ENCODE data around the gene THAP7.
"Not testable (repeated sequence)": the region's sequence is repeated elsewhere in the genome, so short reads cannot be mapped to it uniquely, and the experiment has no call there.

The THAP7 gene

DNA sequence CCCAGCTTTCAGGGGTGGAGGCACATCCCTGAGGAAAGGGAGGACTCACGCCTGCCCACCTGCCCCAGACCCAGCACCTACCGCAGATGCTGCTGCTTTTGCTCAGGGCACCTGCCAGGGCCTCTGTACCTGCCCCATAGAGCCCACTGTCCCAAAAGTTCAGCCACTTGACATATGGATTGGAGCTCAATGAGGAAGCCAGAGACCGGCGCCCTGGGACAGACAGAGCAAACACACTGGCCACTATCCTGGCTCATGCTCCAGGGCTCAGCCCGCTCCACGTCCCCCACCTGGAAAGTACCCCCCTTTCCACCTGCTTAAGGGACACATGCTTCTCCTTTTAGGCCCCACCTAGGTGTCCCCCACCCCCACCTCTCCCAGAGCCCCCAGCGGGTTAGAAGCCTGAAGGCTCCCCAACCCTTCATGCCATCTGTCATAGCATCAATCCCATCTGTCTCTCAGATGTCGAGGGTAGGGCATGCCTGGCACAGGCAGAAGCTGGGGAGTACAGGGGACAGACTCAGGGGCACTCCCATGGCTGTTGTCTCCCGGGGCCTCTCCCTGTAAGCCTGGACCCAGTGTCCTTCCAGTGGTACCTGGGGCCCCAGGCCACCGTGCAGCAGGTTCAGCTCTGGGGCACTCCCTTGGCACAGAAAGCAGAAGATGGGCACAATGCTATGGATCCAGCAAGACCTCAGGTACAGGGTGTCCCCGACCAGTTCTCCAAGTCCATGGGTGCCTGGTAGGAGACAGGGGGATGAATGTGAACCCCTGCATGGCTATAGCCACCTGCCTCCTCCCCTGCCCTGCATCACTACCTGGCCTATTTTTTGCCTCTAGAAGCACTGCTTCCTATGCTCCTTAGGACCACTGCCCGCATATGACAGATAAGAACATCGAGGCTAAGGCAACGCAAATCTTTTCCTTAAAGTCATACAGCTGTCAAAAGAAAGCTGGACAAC lies 10.8 kb upstream of the THAP7 start:
- DNase-seq (ENCODE audit: low spot score), result no peak

DNA sequence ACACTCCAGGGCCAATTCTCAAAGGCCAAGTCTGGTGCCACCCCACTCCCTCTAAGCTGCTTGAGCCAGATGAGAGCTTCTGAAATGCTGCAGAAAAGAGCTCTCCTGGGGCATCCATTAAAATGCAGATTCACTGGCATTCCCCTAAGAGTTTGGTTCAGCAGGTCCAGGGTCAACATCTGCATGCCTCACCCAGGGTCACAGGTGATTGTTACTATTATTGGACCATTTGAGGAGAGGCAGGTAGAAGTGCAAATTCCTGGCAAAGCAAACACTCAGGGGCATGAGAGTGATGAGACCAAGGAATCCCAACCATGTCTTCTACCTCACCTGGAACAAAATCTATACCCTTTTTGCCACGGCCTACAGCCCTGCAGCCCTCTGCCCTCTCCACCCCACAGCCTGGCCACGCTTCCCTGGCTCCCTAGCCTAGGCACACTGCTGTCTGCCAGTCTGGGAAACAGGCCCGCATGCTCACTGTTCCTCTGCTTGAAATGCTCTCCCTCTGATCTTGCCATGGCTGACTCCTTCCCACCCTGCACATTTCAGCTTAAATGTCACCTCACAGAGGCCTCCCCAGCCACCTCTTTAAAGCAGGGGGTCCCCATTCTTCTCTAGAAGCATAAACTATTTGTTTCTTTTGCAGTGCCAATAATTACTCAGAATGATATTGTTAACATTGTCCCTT lies 8.7 kb upstream of the THAP7 start:
- no peak for DNase-seq (ENCODE audit: low spot score)

DNA sequence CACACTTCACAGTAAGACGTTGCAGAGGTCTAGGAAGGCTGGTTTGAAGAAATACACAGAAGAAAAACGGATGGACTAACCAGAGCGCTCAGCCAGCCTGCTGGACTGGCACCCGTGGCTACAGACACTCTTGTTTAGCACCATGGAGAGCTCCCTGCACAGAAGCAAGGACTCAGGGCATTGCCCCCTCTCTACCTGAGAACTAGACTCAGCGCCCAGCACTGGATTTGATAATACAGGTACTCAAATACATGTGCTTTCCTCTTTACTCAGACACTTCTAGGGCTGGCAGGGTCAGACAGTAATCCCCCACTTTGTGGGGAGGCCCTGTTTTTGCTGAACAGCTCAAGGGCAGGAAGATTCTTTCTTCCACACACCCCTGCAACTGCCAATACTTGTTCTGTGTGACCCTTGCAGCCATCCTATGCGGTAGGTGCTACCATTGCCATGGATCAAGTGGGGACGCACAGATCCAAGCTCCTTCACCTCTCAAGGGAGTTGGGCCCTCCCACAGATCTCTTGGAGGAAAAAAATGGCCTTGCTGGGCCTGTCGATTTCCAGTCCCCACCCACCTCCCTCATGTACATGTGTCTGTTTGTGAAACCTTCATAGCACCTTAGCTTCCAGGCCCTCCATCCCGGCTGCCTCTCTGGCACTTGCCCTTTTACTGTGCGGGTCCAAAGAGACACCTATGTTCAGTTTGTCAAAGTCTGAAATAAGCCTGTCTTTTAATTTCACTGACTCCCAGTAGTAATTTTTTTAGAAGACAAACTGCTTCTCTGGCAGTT lies 7.9 kb upstream of the THAP7 start:
- DNase-seq (ENCODE audit: low spot score), result no peak

DNA sequence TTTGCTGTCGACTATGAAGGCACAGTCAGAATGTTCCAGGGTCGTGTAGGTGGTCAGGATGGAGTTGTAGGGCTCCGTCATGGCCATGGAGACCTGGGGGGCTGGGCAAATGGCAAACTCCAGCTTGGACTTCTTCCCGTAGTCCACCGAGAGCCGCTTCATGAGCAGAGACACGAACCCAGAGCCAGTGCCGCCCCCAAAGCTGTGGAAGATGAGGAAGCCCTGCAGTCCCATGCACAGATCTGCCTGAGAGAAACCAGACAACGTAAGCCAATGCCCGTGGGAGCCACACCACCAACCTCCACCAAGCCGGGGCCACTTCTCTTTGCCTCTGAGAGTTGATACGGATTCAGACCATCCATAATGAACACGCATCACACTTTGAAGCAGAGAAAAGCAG lies 7.3 kb upstream of the THAP7 start:
- DNase-seq (ENCODE audit: low spot score), result not testable (repeated sequence)

DNA sequence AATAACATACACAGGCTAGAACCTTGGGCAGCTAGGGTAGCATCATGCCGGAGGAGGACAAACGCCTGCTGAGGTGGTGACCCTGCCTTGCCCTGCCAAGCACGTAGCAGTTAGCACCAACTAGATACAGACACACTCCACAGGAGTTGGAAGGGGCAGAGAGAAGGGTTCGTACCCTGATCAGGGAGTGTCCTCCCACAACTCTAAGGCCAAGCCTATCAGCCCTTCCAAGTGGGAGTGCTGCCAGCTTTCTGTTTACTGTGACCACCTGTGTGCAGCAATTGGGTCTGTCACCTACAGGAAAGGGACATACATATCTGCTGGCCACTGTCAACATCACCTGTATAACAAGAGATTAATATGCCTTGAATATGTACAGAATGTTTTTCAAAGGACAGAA lies 1.9 kb upstream of the THAP7 start:
- DNase-seq (ENCODE audit: low spot score), result no peak

GRCh38 chr22:21000987-21001600 lies 824 bp downstream of the THAP7 start:
- DNase-seq (ENCODE audit: low spot score), result no peak

DNA sequence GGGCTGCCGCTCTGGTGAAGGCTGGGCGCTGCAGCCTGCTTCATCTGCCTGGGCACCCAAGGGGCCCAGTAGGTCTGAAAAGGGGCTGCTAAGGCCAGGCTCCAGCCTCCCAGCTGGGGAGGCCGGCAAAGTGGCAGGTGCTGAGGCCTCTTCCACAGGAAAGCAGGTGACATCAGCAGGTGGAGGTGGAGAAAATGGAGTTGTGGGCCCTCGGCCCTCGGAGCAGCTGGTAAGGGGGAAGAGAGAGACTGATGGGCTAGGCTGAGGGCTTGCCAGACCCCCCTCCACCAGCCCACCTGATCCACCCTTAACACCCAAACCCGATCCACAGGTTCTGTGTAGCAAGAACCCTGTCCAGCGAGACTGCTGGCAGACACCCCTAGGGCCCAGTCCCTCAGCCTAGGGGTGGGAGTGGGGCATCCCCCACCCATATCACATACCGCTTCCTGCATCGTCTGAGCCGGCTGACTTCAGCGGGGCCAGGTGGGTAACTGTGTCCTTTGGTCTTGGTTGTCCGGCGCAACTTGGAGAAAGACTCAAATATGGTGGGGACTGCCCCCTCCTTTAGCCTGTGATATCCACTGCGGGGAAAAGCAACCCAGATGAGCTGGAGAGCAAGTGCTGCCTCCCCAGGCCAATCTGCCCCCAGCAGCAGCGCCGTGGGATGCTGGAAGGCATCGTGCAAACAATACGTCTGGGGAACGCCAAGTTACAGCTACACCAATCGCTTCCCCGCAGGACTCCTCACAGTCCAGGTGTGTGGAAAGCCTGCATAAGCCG lies 1.5 kb downstream of the THAP7 start:
- no peak for DNase-seq (ENCODE audit: low spot score)

DNA sequence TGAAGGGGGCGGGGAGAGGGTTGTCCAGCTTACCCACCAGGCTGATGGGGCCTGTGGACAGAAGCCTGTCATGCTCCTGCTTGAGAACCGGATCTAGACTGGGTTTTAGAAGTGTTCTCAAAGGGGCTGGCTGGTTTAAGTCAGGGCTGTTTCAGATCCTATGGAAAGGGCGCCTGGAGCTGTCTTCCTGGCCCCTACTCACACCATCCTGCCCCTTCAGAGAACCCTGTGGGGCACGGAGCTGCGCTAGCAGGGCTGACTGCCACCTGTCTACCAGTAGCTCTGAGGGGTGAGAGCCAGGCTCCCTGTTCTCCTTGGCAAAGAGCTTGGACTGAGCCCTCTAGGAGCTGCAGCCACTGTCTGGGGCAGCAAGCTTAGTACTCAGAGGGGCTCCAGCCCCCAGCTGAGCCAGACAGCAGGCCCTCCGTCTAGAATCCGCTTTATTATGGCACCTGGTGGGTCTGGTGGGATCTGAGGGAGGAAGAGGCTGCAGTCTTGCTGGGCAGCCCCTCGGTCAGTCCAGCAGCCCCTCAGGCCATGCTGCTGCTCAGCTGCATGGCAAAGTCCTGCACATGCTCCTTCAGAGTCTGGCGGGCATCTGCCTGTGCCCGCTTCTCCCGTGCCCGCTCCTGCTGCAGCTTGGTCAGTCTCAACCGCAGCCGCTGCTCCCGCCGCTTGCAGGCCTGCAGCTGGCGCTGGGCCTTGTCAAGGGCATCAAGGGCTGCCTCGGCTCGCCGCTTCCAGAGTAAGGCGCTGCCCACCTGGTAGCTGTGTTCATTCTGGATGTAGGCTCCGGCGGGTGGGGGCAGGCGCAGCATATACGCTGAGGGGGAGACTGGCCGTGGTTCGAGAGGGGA lies 2.3 kb downstream of the THAP7 start:
- DNase-seq (ENCODE audit: low spot score), result no peak

DNA sequence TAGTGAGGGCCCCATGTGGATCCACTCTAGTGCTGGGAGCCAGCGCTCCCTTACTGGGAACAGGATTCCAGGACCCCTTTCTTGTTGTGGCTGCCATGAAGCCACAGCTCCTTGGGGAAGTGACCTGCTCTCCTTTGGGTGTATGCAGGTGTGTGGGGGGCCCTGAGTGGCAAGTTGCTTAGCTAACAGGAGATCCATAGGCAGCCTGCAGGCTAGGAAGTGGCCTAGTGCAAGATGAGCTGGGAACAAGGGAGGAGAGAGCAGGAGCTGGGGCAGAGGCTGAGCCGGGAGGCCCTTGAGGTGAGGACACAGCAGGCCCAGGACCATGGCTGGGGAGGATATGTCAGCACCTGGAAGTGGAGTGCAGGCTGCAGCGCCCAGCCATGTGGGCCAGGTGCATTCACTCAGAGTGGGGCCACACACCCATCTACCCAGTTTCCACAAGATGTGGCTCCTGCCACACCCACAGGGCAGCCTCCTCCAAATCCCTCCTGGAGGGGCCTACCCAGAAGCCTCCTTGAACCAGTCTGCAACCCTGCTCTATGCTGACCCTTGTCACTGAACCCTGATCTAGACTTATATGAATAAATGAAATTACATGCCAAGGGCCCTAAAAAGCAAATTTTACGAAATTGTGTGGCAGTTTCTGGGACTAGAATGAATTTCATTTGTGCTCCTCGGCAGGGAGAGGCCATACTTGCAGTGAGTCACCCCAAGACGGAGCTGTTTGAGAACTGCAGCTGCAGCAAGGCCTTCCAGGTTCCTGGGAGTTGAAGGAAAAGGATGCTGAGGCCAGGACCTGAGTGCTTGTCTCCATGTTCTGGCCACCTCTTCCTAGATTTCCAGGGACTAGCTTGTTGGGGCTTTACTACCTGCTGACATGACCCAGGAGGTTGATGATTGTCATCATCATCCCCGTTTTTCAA lies 3.2 kb downstream of the THAP7 start:
- no peak for DNase-seq (ENCODE audit: low spot score)

GRCh38 chr22:20997536-20998257 lies 4.2 kb downstream of the THAP7 start:
- no peak for DNase-seq (ENCODE audit: low spot score)

DNA sequence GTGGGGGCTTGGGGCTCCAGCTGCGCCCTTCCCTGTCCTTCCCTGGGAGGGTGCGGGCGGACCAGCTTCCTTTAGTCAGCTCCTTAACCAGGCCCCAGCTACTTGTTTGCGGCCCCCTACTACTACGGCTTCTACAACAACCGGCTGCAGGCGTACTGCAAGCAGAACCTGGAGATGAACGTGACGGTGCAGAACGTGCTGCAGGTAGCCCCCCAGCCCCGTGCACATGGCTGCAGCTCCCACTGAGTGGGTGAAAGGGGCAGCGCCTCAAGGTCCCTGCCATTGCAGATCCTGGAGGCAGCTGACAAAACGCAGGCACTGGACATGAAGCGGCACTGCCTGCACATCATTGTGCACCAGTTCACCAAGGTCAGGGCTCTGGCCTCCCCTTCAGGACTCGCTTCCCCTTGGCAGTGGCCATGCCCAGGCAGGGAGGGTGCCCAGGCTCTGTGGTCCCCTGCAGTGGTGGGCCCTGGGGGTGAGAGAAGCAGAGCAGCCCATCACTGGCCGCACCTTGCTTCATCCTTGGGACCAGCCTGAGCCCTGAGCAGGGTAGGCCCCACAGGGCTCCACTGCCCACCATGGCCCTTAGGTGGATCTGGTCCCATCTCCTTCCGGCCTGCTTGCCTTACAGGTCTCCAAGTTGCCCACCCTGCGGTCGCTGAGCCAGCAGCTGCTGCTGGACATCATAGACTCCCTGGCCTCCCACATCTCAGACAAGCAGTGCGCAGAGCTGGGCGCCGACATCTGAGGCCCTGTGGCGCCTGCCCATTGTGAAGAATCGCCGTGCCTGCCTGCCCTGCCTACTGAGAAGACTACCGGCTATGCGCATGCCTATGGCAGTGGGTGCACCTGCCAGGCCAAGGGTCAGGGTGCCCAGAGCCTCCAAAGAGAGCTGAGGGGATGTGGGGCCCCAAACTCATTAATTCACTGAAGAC lies 5.1 kb downstream of the THAP7 start:
- no peak for DNase-seq (ENCODE audit: low spot score)

DNA sequence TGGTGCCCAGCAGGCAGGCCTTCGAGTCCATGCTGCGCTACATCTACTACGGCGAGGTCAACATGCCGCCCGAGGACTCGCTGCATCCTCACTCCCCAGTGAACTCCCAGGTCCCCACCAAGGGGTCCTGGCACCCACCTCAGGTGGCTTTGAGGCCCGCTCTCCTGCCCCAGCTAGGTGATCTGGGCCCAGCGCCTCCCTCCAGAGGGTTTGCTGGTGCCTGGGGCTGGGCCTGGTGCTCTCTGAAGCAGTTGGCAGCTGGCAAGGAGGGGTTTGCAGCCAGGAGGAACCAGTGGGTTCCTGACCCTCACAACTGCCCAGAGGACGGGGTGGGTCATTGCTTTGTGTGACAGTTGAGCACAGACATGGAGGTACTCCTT lies 5.9 kb downstream of the THAP7 start:
- no peak for DNase-seq (ENCODE audit: low spot score)

- no peak for DNase-seq (ENCODE audit: low spot score)
Measured at GRCh38 chr22:20995329-20996030, 6.4 kb downstream of the THAP7 start.

DNA sequence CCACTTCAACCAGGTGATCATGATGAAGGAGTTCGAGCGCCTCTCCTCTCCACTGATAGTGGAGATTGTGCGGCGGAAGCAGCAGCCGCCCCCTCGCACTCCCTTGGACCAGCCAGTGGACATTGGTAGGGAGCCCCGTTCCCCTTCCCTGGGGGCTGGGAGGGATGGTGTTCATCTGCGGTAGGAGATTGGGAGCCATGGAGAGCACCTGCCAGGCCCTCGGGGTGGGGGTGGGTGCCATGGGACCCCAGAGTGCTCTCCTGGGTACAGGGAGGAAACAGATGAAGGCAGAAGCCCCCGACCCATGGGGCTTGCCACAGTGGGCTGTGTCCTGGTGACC lies 7.0 kb downstream of the THAP7 start:
- no peak for DNase-seq (ENCODE audit: low spot score)

- no peak for DNase-seq (ENCODE audit: low spot score)
Measured at GRCh38 chr22:20994128-20994901, 7.6 kb downstream of the THAP7 start.

Measured in pons (tissue), 1 donor.